ENCODE measurements around the gene PHIP.

The PHIP gene

DNA sequence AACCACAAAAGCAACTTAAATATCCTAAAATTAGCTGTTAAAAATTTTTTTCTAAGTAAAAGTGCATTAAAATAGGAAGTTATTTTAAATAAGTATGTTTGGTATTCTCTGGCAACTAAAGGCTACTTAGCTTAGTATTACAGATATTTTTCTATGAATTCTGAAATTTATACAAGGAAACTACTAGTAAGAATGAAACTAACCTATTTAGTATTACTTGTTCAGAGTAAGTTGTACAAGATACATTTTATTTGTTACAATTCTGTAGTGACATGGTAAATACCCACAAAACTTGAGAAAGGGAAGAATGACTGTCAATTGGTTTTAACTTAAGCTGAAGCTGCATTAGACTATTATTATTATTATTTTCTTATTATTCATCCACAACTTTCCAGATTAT lies 6.5 kb downstream of the PHIP start:
- in situ Hi-C loops (cut with MboI; ENCODE audit: low sequenced_read_pairs), result no loop called here

DNA sequence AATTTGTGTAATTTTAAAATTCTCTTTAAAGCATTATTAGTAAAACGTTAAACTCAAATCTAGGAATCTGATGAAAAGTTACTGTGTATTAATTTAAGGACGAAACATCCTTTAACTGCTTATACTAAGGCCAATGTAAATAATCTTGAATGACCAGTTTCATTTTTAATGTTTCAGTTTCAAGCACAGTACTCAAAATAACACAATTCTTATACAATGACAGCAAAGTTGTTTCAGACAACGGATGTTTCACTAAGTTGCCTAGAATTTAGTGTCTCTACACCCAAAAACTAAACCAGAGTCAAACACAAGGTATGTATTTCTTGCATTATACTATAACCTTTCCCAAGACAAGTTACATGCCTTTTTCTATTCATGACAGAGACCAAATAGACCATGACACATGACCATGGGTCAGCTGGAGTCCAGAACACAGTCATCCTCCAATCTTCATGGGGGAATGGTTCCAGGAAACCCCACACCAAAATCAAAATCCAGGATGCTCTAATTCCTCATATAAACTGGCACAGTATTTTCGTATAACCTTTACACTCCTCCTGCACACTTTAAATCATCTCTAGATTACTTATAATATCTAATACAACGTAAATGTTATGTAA lies 7.7 kb downstream of the PHIP start:
- in situ Hi-C loops (cut with MboI; ENCODE audit: low sequenced_read_pairs), result no loop called here

DNA sequence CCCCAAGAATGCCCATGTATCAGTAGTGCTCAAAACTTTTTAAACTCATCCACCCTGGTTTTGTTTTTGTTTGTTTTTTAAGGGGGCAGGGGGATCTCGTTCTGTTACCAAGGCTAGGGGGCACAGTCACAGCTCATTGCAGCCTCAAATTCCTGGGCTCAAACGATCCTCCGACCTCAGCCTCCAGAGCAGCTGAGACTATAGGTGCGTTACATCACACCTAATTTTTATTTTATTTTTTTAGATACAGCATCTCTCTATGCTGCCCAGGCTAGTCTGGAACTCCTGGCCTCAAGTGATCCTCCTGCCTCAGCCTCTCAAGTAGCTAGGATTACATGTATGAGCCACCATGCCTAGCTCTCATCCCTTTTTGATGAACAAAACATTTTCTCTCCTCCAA lies 11.2 kb downstream of the PHIP start:
- in situ Hi-C loops (cut with MboI; ENCODE audit: low sequenced_read_pairs), result no loop called here

DNA sequence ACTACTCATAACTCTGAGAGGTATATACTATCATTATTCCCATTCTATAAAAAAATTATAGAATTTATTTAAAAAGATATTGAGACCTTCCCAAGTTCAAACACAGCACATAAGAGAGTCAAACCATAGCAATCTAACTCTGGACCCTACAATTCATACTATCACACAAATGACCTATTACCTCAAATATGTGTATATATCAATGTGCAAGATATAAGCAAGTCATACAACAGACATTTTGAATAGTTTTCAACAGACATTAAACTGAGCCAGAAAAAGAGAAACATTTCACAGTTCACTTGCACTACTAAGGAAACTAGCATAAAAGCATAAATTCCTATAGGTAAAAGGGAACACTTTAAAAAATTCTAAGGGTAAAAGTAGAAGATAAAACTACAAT lies 11.7 kb downstream of the PHIP start:
- in situ Hi-C loops (cut with MboI; ENCODE audit: low sequenced_read_pairs), result no loop called here

DNA sequence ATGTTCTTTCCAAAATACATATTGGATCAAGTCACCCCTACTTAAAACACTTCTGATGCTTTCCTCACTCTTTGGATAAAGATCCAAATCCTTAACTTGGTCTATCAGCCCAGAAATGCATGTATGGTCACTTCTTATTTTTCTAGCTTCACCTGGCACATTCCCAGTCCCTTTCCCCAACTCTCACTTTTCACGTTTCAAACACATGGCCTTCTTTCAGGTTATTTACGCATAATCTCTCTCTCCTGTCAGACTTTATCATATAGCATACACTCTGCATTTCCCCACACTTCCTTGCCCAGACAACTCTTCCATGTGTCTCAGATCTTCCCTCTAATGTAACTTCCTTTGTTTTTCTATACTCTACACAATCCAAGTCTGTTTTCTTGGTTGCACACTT lies 12.8 kb downstream of the PHIP start:
- in situ Hi-C loops (cut with MboI; ENCODE audit: low sequenced_read_pairs), result no loop called here

DNA sequence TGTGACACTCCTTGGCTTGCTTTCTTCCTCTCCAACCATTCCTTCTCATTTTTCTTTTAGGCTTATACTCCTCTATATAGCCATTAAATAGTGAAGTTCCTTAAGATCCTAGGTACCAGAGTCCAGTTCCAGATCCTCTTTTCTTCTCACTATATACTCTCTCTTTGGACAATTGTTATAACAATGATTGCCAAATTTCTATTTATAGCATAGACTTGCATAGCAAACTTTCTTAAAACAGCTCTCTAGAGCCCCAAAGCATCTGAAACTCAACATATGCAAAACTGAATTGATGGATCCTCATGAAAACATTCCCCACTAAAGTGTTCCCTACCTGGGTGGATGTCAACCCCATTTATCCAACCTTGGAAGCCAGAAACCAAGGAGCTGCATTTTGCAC lies 13.4 kb downstream of the PHIP start:
- in situ Hi-C loops (cut with MboI; ENCODE audit: low sequenced_read_pairs), result no loop called here

DNA sequence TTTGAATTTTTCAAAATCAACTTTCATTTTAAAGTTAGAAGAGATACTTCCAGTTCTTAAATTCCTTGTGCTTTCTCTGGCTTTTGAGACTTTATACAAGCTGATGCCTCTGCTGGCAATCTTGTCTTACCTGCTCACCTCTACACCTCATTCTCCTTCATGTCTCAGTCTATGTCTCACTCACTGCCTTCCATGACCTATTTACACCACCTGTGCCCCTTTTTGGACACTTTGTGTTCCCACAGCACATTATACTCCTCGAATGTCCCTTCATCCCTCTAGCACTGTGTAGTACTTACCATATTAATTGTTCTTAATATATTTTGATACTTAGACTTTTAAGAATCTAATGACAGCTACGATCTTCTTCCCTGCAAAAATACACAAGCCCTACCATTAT lies 15.3 kb downstream of the PHIP start:
- in situ Hi-C loops (cut with MboI; ENCODE audit: low sequenced_read_pairs), result no loop called here

DNA sequence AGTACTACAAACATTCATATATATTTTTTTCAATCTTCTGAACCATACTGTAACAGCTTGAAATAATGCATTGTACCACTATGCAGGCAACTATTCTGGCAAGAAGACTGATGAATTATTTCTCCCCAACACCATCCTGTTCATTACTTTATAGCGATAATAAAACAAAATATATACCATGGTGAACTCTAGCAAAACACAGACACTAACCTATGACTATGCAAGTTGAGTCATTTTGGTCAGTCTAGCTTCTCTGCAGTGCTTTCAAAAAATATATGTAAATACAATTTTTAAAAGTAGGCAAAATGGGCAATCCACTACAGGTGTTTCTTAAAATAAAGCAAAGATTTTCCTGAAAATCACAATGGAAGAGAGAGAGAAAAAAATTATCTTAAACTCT lies 20.3 kb downstream of the PHIP start:
- in situ Hi-C loops (cut with MboI; ENCODE audit: low sequenced_read_pairs), result no loop called here

DNA sequence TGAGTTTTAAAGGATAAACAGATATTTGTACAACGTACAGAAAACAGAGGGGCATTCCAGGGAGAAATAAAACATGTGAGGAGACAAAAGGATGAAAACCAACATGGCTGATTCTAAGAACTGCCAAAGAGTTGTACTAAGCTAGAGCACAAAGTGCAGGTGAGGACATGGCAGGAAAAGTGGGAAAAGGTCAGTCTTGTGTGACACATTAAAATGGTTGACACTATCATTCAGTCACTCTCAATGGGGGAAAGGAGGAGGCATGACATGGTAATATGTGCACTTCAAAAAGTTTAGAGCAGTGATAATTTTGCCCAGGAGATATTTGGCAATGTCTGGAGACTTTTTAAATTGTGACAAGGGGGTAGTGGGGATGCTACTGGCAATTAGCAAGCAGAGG lies 21.8 kb downstream of the PHIP start:
- in situ Hi-C loops (cut with MboI; ENCODE audit: low sequenced_read_pairs), result no loop called here

DNA sequence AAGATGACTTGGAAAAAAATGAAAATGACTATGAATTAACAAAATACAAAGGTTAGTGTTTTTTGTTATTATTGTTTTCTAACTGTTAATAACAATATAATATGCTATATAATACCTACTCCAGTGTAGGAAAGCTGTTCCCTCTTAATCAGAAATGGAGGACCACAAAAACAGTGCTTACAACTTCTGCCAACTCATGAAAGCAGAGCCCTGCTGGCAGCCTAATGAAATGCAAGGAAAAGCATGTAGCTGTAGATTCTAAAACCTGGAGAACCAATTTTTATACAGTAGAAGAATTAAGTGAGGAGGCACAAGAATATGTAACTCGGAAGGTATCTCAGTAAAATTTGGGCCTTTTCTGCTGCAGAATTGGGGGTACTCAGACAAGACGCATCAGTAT lies 29.4 kb downstream of the PHIP start:
- in situ Hi-C loops (cut with MboI; ENCODE audit: low sequenced_read_pairs), result no loop called here

DNA sequence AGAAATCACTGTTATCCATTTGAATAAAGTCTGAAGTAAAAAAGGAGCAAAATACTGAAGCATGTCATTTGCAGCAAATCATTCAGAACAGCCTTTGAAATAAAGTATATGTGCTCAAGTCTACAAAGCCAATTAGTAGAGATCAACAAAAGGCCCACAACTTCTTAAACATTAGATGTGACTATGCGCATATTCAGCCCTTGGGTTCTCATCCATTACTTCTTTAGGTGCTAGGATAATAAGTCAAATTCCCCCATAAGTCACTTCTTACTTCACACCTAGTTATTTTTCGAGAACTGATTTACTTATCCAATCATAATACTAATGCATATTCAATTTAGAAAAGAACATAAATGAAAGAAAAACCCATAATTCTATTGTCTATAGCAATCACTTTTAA lies 31.0 kb downstream of the PHIP start:
- in situ Hi-C loops (cut with MboI; ENCODE audit: low sequenced_read_pairs), result no loop called here

DNA sequence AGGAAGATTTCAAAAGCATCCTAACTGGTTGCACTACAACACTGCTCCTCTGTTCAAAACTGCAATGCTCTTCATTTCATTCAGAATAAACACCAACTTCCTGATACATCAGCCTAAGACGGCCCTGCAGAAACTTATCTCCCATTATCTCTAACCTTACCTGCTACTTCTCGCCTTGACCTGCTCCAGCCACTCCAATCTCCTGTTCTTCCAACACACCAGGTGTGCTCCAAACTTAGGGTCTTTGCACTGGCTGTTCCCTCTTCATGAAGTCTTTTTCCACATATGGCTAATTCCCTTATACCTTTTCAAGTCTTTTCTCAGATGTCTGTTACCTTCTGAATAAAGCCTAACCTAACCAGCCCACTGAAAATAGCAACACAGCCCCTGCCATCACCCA lies 32.1 kb downstream of the PHIP start:
- in situ Hi-C loops (cut with MboI; ENCODE audit: low sequenced_read_pairs), result no loop called here

DNA sequence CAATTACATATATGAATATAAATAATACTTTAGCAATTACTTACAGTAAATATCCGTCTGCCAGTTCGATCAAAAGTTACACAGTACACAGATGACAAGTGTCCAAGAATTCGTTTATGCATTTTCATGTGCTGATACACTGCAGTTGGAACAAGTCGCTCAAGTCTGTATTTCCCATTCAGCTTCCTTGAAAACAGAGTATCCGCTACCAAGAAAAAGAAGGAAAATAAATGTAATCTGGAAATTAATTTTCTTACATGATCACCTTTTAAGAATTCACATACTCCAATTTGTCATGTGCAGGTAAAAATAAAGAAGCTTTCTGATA lies 35.3 kb downstream of the PHIP start:
- in situ Hi-C loops (cut with MboI; ENCODE audit: low sequenced_read_pairs), result no loop called here

DNA sequence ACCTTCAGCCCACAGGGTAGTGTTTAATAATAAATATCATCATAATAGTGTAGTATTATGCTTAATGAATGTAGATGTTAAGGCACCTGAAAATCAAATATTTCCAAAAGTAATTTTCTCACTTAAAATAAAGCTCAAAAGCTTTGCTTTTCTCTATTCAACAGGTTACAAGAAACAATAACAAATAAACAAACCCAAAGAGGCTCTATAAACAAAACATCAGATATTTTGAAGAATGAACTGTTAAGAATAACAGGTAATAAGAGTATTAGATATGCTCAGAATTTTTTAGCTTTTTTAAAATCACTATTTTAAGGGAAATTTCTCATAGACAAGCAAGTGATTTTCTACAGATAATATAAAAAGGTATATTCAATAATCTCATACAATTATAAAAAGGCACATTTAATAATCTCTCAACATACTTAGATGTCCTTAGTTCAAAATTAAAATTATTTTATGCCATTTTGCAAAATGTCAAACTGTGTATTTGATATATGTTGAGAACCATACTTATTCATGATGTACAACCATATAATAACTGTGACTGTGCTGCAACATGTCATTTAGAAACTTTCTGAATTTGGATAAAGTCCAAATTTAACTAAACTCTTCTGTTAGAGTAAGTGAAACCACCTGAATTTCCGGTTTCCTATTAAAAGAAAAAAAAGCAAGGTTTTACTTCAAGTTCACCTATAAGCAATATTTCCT lies 35.8 kb downstream of the PHIP start:
- in situ Hi-C loops (cut with MboI; ENCODE audit: low sequenced_read_pairs), result no loop called here

DNA sequence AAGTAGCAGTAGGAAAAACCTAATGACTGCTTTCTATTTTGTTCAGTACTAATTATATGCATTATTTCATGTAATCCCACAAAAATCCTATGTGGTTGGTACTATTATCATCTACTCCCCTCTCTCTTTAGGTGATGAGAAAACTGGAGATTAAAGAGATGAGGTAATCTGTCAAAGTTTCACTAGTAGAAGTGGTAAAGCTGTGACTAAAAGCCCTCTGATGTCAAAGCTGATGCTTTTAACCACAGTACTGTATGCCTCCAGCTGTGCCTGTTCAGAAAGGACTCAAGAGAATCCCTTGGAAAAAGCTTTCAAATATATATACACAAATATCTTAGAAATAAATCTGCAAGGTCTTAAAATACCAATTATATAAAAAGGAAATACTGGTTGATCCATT lies 38.0 kb downstream of the PHIP start:
- in situ Hi-C loops (cut with MboI; ENCODE audit: low sequenced_read_pairs), result no loop called here

DNA sequence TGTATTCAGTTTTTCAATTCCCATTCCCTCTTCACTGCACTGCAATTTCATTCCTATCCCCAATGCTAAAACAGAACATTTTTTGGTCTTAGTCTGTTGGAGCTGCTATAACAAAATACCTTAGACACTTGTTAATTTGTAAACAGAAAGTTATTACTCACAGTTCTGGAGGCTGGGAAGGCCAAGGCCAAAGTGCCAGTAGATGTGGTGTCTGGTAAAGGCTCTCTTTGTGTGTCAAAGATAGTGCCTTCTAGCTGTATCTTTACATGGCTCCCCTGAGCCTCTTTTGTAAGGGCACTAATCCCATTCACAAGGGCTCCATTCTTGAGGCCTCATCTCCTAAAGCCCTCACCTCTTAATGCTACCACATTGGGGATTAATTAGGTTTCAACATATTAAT lies 40.0 kb downstream of the PHIP start:
- in situ Hi-C loops (cut with MboI; ENCODE audit: low sequenced_read_pairs), result no loop called here

DNA sequence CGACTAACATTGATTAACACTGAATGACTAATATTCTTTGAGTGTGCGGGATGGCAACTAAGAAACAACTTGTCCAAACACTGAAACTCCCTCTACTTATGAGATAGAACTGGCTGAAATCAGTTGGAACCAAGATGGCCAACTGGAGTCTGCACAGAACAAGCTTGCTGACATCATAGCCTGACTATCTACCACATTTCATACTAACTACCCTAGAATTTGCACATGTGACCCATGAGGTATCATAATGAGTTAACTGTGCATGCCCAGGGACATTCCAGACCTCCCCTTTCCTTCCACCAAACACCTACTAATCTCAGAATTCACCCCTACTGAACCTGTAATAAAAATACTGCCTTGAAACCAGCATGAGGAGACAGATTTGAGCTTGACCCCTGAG lies 43.2 kb downstream of the PHIP start:
- in situ Hi-C loops (cut with MboI; ENCODE audit: low sequenced_read_pairs), result no loop called here

DNA sequence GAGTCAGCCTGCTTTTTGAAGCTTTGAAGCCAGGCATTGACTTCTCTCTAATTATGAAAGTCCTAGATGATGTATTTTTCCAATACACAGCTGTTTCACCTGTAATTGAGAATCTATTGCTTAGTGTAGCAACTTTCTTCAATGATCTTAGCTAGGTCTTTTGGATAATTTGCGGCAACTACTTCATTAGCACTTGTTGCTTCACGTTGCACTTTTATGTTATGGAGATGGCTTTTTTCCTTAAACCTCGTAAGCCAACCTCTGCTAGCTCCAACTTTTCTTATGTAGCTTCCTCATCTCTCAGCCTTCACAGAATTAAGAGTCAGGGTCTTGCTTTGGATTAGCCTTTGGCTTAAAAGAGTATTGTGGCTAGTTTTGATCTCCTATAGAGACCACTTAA lies 44.8 kb downstream of the PHIP start:
- in situ Hi-C loops (cut with MboI; ENCODE audit: low sequenced_read_pairs), result no loop called here

DNA sequence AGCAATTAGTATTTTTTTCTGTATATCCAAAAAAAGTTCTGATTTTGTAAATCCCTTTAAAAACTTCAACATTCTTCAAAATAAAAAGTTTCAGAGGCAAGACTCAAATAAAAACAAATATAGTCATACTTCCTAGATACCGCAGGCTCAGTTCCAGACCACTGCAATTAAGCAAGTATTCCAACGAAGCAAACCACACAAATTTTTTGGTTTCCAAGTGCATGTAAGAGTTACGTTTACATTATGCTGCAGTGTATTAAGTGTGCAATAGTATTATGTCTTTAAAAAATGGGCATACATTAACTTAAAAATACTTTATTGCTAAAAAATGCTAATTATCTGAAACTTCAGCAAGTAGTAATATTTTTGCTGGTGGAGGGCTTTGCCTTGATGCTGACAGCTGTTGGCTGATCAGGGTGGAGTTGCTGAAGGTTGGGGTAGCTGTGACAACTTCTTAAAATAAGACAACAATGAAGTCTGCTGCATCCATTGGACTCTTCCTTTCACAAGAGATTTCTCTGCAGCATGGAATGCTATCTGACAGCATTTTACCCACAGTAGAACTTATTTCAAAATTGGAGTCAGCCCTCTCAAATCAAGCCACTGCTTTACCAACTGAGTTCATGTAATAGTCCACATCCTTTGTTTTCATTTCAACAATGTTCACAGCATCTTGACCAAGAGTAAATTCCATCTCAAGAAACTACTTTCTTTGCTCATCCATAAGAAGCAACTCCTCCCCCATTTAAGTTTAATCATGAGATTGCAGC lies 46.0 kb downstream of the PHIP start:
- in situ Hi-C loops (cut with MboI; ENCODE audit: low sequenced_read_pairs), result no loop called here

DNA sequence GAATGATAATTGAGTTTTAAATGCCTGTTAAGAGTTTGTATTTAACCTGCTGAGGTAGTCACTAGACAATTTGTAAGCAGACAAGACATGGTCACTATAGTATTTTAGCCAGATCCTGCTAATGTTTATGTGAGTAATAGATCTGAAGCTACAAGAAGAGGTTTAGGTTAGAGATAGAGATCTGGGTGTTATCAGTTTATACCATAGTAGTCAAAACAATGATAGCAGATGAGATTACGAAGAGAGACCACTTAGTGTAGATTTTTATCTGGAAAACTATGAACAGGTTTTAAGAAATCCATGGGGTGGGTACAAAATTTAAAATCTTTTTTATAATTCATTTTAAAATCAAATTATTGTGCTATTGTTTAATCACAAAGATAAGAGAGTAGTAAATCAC lies 47.5 kb downstream of the PHIP start:
- in situ Hi-C loops (cut with MboI; ENCODE audit: low sequenced_read_pairs), result no loop called here

DNA sequence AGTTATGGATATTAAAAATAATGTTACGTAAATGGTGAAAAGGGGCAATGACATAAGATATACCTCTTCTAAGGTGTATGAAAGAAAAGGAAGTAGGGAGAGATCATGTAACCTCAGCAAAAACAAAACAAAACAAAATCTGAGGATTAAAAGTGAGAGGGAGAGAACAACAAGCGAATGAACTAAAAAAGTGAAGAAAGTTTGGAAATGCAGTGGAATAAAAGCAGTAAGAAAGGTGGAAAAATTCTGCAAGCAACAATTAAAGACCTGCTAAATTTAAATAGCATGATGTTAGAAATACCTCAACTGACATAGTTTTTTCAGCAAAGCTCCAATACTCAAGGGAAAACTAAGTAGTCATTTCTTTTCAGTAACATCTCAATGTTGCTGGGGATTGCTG lies 48.0 kb downstream of the PHIP start:
- in situ Hi-C loops (cut with MboI; ENCODE audit: low sequenced_read_pairs), result no loop called here

DNA sequence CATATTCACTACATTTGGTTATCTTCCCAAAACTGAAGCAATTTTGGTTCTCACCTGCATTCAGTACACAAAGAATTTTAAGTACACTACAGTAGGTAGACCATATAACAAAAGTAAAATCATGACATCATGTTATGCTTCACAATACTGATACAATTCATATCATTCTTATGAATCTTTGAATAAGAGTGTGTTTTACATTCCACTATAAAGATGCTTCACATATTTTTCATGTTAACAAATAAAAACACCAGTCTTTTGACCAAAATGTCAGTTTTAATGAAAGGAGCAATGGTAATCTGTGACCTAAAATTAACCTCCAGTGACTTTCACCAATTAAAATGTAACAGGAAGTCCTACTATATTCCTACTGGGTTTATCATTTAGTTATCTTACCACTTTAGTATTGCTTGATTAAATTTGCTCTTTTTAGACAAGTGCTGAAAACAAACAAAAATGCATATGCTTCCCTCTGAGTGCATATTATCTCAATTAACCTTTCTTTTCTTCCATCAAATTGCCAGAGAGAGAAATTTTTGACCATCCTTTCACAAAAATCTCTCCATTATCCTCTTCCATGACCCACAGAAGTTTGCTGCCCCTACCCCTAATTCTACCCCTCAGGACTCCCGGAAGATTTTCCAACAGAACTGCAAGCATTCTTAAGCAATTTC lies 49.3 kb downstream of the PHIP start:
- in situ Hi-C loops (cut with MboI; ENCODE audit: low sequenced_read_pairs), result no loop called here
